BE2C (cell line): ENCODE data around the gene TMEM163.

Experiments
- DNase-seq: peaks from one replicate; pipeline ENCODE4 v3.0.0-alpha.2; 2020
- H3K27me3 ChIP-seq: fragments of 250-450 bp; sonication (Bioruptor Pico); 2 replicates; pipeline ENCODE4 v1.5.1; 2020; ENCODE audit warnings: mild to moderate bottlenecking
- H3K36me3 ChIP-seq: fragments of 250-450 bp; sonication (Bioruptor Pico); 2 replicates; pipeline ENCODE4 v1.5.1; 2020; ENCODE audit warnings: mild to moderate bottlenecking
- H3K4me1 ChIP-seq: fragments of 250-450 bp; sonication (Bioruptor Pico); 2 replicates; pipeline ENCODE4 v1.5.1; 2020
- H3K4me3 ChIP-seq: 2 replicates; pipeline ENCODE4 v1.5.1; 2011; ENCODE audit warnings: low read depth, low read length
- H3K9me3 ChIP-seq: fragments of 250-450 bp; sonication (Bioruptor Pico); 2 replicates; pipeline ENCODE4 v1.5.1; 2020
- CTCF ChIP-seq: IDR thresholded peaks from 2 replicates; pipeline ENCODE4 v1.5.1; 2012; ENCODE audit warnings: mild to moderate bottlenecking, low read depth, low read length

Gene TMEM163

GRCh38 chr2:134433979-134434378 is 284.8 kb downstream of the TMEM163 start:
- Histone ChIP-seq H3K27me3 (no peaks in the 10 kb centered on the region), H3K4me1 (no peaks in the 10 kb centered on the region), H3K9me3 (no peaks in the 10 kb centered on the region), H3K36me3 (no peaks in the 10 kb centered on the region; the same call in 1 of the 2 replicates), H3K4me3 (no peak overlapping the region)
- DNase-seq: no peak
- no peak for TF ChIP-seq CTCF

GRCh38 chr2:134433469-134433868 is 285.3 kb downstream of the TMEM163 start:
- Histone ChIP-seq H3K4me3 (no peak overlapping the region), H3K9me3 (no peaks in the 10 kb centered on the region), H3K27me3 (no peaks in the 10 kb centered on the region), H3K36me3 (no peaks in the 10 kb centered on the region; the same call in 1 of the 2 replicates), H3K4me1 (no peaks in the 10 kb centered on the region)
- no peak for TF ChIP-seq CTCF
- DNase-seq: no peak

GRCh38 chr2:134432435-134432883 is 286.3 kb downstream of the TMEM163 start:
- no peaks in the 10 kb centered on the region for H3K27me3 ChIP-seq
- no peaks in the 10 kb centered on the region; the same call in 1 of the 2 replicates for H3K36me3 ChIP-seq
- H3K9me3 ChIP-seq: no peaks in the 10 kb centered on the region
- H3K4me1 ChIP-seq: no peaks in the 10 kb centered on the region
- TF ChIP-seq CTCF: no peak
- no peak for DNase-seq
- no peak overlapping the region for H3K4me3 ChIP-seq

GRCh38 chr2:134431838-134432434 is 286.9 kb downstream of the TMEM163 start:
- no peaks in the 10 kb centered on the region for H3K4me1 ChIP-seq
- no peaks in the 10 kb centered on the region; the same call in 1 of the 2 replicates for H3K36me3 ChIP-seq
- DNase-seq: no peak
- no peaks in the 10 kb centered on the region for H3K9me3 ChIP-seq
- H3K4me3 ChIP-seq: no peak overlapping the region
- TF ChIP-seq CTCF: no peak
- H3K27me3 ChIP-seq: no peaks in the 10 kb centered on the region

GRCh38 chr2:134429886-134430285 is 288.9 kb downstream of the TMEM163 start:
- DNase-seq: no peak
- Histone ChIP-seq H3K27me3 (no peaks in the 10 kb centered on the region), H3K4me1 (no peaks in the 10 kb centered on the region), H3K9me3 (no peaks in the 10 kb centered on the region), H3K4me3 (no peak overlapping the region), H3K36me3 (no peaks in the 10 kb centered on the region)
- TF ChIP-seq CTCF: no peak

- TF ChIP-seq CTCF: no peak
- Histone ChIP-seq H3K4me3 (no peak overlapping the region), H3K4me1 (no peaks in the 10 kb centered on the region), H3K9me3 (no peaks in the 10 kb centered on the region), H3K27me3 (no peaks in the 10 kb centered on the region), H3K36me3 (no peaks in the 10 kb centered on the region)
- DNase-seq: no peak
Observed at GRCh38 chr2:134426721-134427120, 292.1 kb downstream of the TMEM163 start.
